Measurements from ENCODE around the gene WASF3. TPM values are rescaled to one million over a fixed set of nuclear protein-coding genes. Genes with fewer than 3 reads are reported as not detected.
A peak's percentile ranks its signal among the peaks of the same experiment; 100 is the strongest.

The WASF3 gene
- total and polyA plus RNA-seq, 3 experiments from 2014 or later, result 0.20 to 0.24 TPM; not detected in 1

GRCh38 chr13:26539738-26540292, 17.7 kb upstream of the WASF3 start:
- no peaks in the 10 kb centered on the region for H3K27me3 ChIP-seq (ENCODE audit: insufficient read depth, low read length, poor library complexity, severe bottlenecking)
- H3K4me3 ChIP-seq (ENCODE audit: low read length), result no peak overlapping the region
- no peaks in the 10 kb centered on the region for H3K9me3 ChIP-seq (ENCODE audit: low read length)
- ChIA-PET CTCF (no interaction called here), POLR2A (no interaction called here)
- no peaks in the 10 kb centered on the region for H3K36me3 Mint-ChIP-seq
- no peaks in the 10 kb centered on the region for H3K4me1 Mint-ChIP-seq
- H3K27ac ChIP-seq (ENCODE audit: low read depth, low read length), result no peak overlapping the region
- H3K4me3 Mint-ChIP-seq, result no peak overlapping the region
- H3K27ac Mint-ChIP-seq, result peak overlapping the region in 1 of 8 donors; percentile 43
- no peaks in the 10 kb centered on the region for H3K4me1 ChIP-seq (ENCODE audit: insufficient read depth, low read length)
- H3K36me3 ChIP-seq (ENCODE audit: insufficient read depth, low read length), result no peaks in the 10 kb centered on the region
- peaks cover 0 to 2% (median 0%) of the 10 kb centered on the region in 5 donors for H3K9me3 Mint-ChIP-seq
- no peak for DNase-seq
- H3K27me3 Mint-ChIP-seq, result peaks cover 17 to 32% of the 10 kb centered on the region in 2 donors

GRCh38 chr13:26540334-26540733, 17.1 kb upstream of the WASF3 start:
- ChIA-PET POLR2A (no interaction called here), CTCF (no interaction called here)
- H3K27ac ChIP-seq (ENCODE audit: low read depth, low read length), result no peak overlapping the region
- H3K9me3 ChIP-seq (ENCODE audit: low read length), result no peaks in the 10 kb centered on the region
- Mint-ChIP-seq H3K36me3 (no peaks in the 10 kb centered on the region), H3K27ac (no peak overlapping the region), H3K27me3 (peaks cover 15 to 32% of the 10 kb centered on the region in 2 donors), H3K4me1 (no peaks in the 10 kb centered on the region), H3K9me3 (peaks cover 0 to 2% (median 0%) of the 10 kb centered on the region in 5 donors), H3K4me3 (no peak overlapping the region)
- no peaks in the 10 kb centered on the region for H3K36me3 ChIP-seq (ENCODE audit: insufficient read depth, low read length)
- H3K4me1 ChIP-seq (ENCODE audit: insufficient read depth, low read length), result no peaks in the 10 kb centered on the region
- DNase-seq, result no peak
- no peaks in the 10 kb centered on the region for H3K27me3 ChIP-seq (ENCODE audit: insufficient read depth, low read length, poor library complexity, severe bottlenecking)
- H3K4me3 ChIP-seq (ENCODE audit: low read length), result no peak overlapping the region

GRCh38 chr13:26541041-26541440, 16.4 kb upstream of the WASF3 start:
- no peak overlapping the region for H3K4me3 Mint-ChIP-seq
- CTCF ChIA-PET, result no interaction called here

GRCh38 chr13:26541678-26542568, 15.6 kb upstream of the WASF3 start:
- Histone ChIP-seq H3K27ac (ENCODE audit: low read depth, low read length) (no peak overlapping the region), H3K36me3 (ENCODE audit: insufficient read depth, low read length) (no peaks in the 10 kb centered on the region), H3K4me3 (ENCODE audit: low read length) (no peak overlapping the region), H3K4me1 (ENCODE audit: insufficient read depth, low read length) (no peaks in the 10 kb centered on the region), H3K9me3 (ENCODE audit: low read length) (no peaks in the 10 kb centered on the region), H3K27me3 (ENCODE audit: insufficient read depth, low read length, poor library complexity, severe bottlenecking) (no peaks in the 10 kb centered on the region)
- Mint-ChIP-seq H3K4me1 (no peaks in the 10 kb centered on the region), H3K4me3 (no peak overlapping the region), H3K27me3 (peaks cover 11 to 30% of the 10 kb centered on the region in 2 donors), H3K36me3 (no peaks in the 10 kb centered on the region), H3K9me3 (peaks cover 0 to 2% (median 0%) of the 10 kb centered on the region in 5 donors), H3K27ac (no peak overlapping the region)
- ChIA-PET CTCF (no interaction called here), POLR2A (no interaction called here)
- no peak for DNase-seq

More at GRCh38 chr13:26541041-26541440, 16.4 kb upstream of the WASF3 start:
- no peak overlapping the region for H3K27ac ChIP-seq (ENCODE audit: low read depth, low read length)
- Mint-ChIP-seq H3K27ac (no peak overlapping the region), H3K36me3 (no peaks in the 10 kb centered on the region), H3K4me1 (no peaks in the 10 kb centered on the region), H3K27me3 (peaks cover 11 to 31% of the 10 kb centered on the region in 2 donors), H3K9me3 (peaks cover 0 to 2% (median 0%) of the 10 kb centered on the region in 5 donors)
- H3K36me3 ChIP-seq (ENCODE audit: insufficient read depth, low read length), result no peaks in the 10 kb centered on the region
- H3K4me3 ChIP-seq (ENCODE audit: low read length), result no peak overlapping the region
- POLR2A ChIA-PET, result no interaction called here
- DNase-seq, result no peak
- no peaks in the 10 kb centered on the region for H3K4me1 ChIP-seq (ENCODE audit: insufficient read depth, low read length)
- H3K9me3 ChIP-seq (ENCODE audit: low read length), result no peaks in the 10 kb centered on the region
- no peaks in the 10 kb centered on the region for H3K27me3 ChIP-seq (ENCODE audit: insufficient read depth, low read length, poor library complexity, severe bottlenecking)

GRCh38 chr13:26544707-26545106, 12.8 kb upstream of the WASF3 start:
- Mint-ChIP-seq H3K27ac (no peak overlapping the region), H3K4me1 (no peaks in the 10 kb centered on the region), H3K9me3 (peaks cover 0 to 2% (median 0%) of the 10 kb centered on the region in 5 donors), H3K36me3 (no peaks in the 10 kb centered on the region), H3K27me3 (peaks cover 5 to 24% of the 10 kb centered on the region in 2 donors), H3K4me3 (no peak overlapping the region)
- no peak overlapping the region for H3K27ac ChIP-seq (ENCODE audit: low read depth, low read length)
- H3K4me3 ChIP-seq (ENCODE audit: low read length), result no peak overlapping the region
- H3K27me3 ChIP-seq (ENCODE audit: insufficient read depth, low read length, poor library complexity, severe bottlenecking), result no peaks in the 10 kb centered on the region
- H3K9me3 ChIP-seq (ENCODE audit: low read length), result no peaks in the 10 kb centered on the region
- H3K36me3 ChIP-seq (ENCODE audit: insufficient read depth, low read length), result no peaks in the 10 kb centered on the region
- no peaks in the 10 kb centered on the region for H3K4me1 ChIP-seq (ENCODE audit: insufficient read depth, low read length)
- POLR2A ChIA-PET, result no interaction called here
- CTCF ChIA-PET, result no interaction called here
- no peak for DNase-seq

- CTCF ChIA-PET, result no interaction called here
These were observed 9.2 kb upstream of the WASF3 start for GRCh38 chr13:26548205-26548765.

GRCh38 chr13:26549713-26550112, 7.8 kb upstream of the WASF3 start:
- POLR2A ChIA-PET, result no interaction called here
- Histone ChIP-seq H3K27ac (ENCODE audit: low read depth, low read length) (no peak overlapping the region), H3K4me1 (ENCODE audit: insufficient read depth, low read length) (no peaks in the 10 kb centered on the region), H3K9me3 (ENCODE audit: low read length) (no peaks in the 10 kb centered on the region), H3K27me3 (ENCODE audit: insufficient read depth, low read length, poor library complexity, severe bottlenecking) (peaks cover 5% of the 10 kb centered on the region), H3K36me3 (ENCODE audit: insufficient read depth, low read length) (no peaks in the 10 kb centered on the region), H3K4me3 (ENCODE audit: low read length) (no peak overlapping the region)
- peaks cover 4 to 31% of the 10 kb centered on the region in 2 donors for H3K27me3 Mint-ChIP-seq
- CTCF ChIA-PET, result no interaction called here
- no peaks in the 10 kb centered on the region for H3K36me3 Mint-ChIP-seq
- DNase-seq, result no peak
- H3K4me1 Mint-ChIP-seq, result no peaks in the 10 kb centered on the region
- no peak overlapping the region for H3K4me3 Mint-ChIP-seq
- no peak overlapping the region for H3K27ac Mint-ChIP-seq
- H3K9me3 Mint-ChIP-seq, result peaks cover 0 to 3% (median 0%) of the 10 kb centered on the region in 5 donors

More at GRCh38 chr13:26548205-26548765, 9.2 kb upstream of the WASF3 start:
- H3K4me1 ChIP-seq (ENCODE audit: insufficient read depth, low read length), result no peaks in the 10 kb centered on the region
- POLR2A ChIA-PET, result no interaction called here
- H3K9me3 ChIP-seq (ENCODE audit: low read length), result no peaks in the 10 kb centered on the region
- H3K4me3 Mint-ChIP-seq, result no peak overlapping the region
- H3K27me3 Mint-ChIP-seq, result peaks cover 2 to 30% of the 10 kb centered on the region in 2 donors
- H3K9me3 Mint-ChIP-seq, result peaks cover 0 to 2% (median 0%) of the 10 kb centered on the region in 5 donors
- no peak overlapping the region for H3K27ac ChIP-seq (ENCODE audit: low read depth, low read length)
- no peaks in the 10 kb centered on the region for H3K36me3 Mint-ChIP-seq
- DNase-seq, result no peak
- H3K4me3 ChIP-seq (ENCODE audit: low read length), result no peak overlapping the region
- H3K36me3 ChIP-seq (ENCODE audit: insufficient read depth, low read length), result no peaks in the 10 kb centered on the region
- no peak overlapping the region for H3K27ac Mint-ChIP-seq
- peaks cover 5% of the 10 kb centered on the region for H3K27me3 ChIP-seq (ENCODE audit: insufficient read depth, low read length, poor library complexity, severe bottlenecking)
- no peaks in the 10 kb centered on the region for H3K4me1 Mint-ChIP-seq

GRCh38 chr13:26551255-26551860, 6.1 kb upstream of the WASF3 start:
- Mint-ChIP-seq H3K4me3 (no peak overlapping the region), H3K27ac (peak overlapping the region in 2 of 8 donors; percentile 16 to 52), H3K4me1 (no peaks in the 10 kb centered on the region), H3K9me3 (peaks cover 0 to 3% (median 0%) of the 10 kb centered on the region in 5 donors), H3K36me3 (no peaks in the 10 kb centered on the region), H3K27me3 (peaks cover 4 to 45% of the 10 kb centered on the region in 2 donors)
- ChIA-PET POLR2A (no interaction called here), CTCF (no interaction called here)
- Histone ChIP-seq H3K4me3 (ENCODE audit: low read length) (no peak overlapping the region), H3K27me3 (ENCODE audit: insufficient read depth, low read length, poor library complexity, severe bottlenecking) (peaks cover 5% of the 10 kb centered on the region), H3K36me3 (ENCODE audit: insufficient read depth, low read length) (no peaks in the 10 kb centered on the region), H3K4me1 (ENCODE audit: insufficient read depth, low read length) (no peaks in the 10 kb centered on the region), H3K27ac (ENCODE audit: low read depth, low read length) (no peak overlapping the region), H3K9me3 (ENCODE audit: low read length) (no peaks in the 10 kb centered on the region)
- no peak for DNase-seq
